K562 (cell line): ENCODE data around the gene STT3B. TPM values are rescaled to one million over a fixed set of nuclear protein-coding genes. Genes with fewer than 3 reads are reported as not detected.

ENCODE experiments used
- ATAC-seq: fragments of 200-7000 bp; cut with Tn5 transposase; 3 replicates; pipeline ENCODE4 v1.9.1; 2020; ENCODE audit warnings: moderate library complexity
- BruUV-seq: library from RNA; stranded (reverse); fragments of 400-500 nt; replicated peaks from 2 replicates; lab custom pipeline; 2021; lab: Mats Ljungman, UMichigan
- CTCF ChIA-PET: fragments of 300-600 bp; formaldehyde crosslinking; extraction: SDS; loops from one replicate; lab custom pipeline; 2021; ENCODE audit warnings: low intra/inter-chr PET ratio; lab: Yijun Ruan, JAX
- POLR2A ChIA-PET: fragments of 300-600, 350-650 bp; sonication (Branson Sonifier 250); formaldehyde crosslinking; extraction: SDS; loops from one replicate; lab custom pipeline; 2021; ENCODE audit warnings: antibody characterized with exemption, inconsistent platforms; lab: Yijun Ruan, JAX
- DNase-seq, 4 experiments: peaks; one replicate each; pipeline versions ENCODE4 v3.0.0 to v3.0.0-alpha.2; 2011 to 2018; ENCODE audit warnings: low spot score in 3 of 4, mixed read lengths in 3 of 4; ENCODE audit errors: extremely low read depth in 1 of 4
- FAIRE-seq: peaks from 2 replicates; lab custom pipeline; 2011; peaks lifted over from hg19 to GRCh38; lab: Jason Lieb, UNC
- H2AFZ ChIP-seq: 2 replicates; pipeline ENCODE4 v1.6.0; 2011; ENCODE audit warnings: low read depth, low read length, control low read depth, inconsistent platforms
- H3K27ac ChIP-seq: fragments of 200-600 bp; 3 replicates; pipeline ENCODE4 v1.8.0; 2011; ENCODE audit warnings: low read depth, mild to moderate bottlenecking, control low read depth, inconsistent platforms, low read length, moderate library complexity, mixed read lengths; ENCODE audit errors: extremely low read depth
- H3K27me3 ChIP-seq, 2 experiments: fragments of 300-600 bp in 1 of 2; 2 replicates in 1 of 2; 3 replicates in 1 of 2; pipeline versions ENCODE4 v1.6.0 to v1.8.0; 2011; ENCODE audit warnings: inconsistent platforms in 2 of 2, low read length in 2 of 2, mild to moderate bottlenecking in 1 of 2, mixed read lengths in 1 of 2, moderate library complexity in 1 of 2; ENCODE audit not compliant: control insufficient read depth in 2 of 2, insufficient read depth in 2 of 2
- H3K36me3 ChIP-seq: fragments of 300-600 bp; 3 replicates; pipeline ENCODE4 v1.8.0; 2011; ENCODE audit warnings: mild to moderate bottlenecking, low read length, inconsistent platforms; ENCODE audit not compliant: control insufficient read depth, insufficient read depth
- H3K4me1 ChIP-seq, 2 experiments: fragments of 200-600 bp in 1 of 2; replicated peaks in 1 of 2; 2 replicates in 1 of 2; 3 replicates in 1 of 2; pipeline versions ENCODE4 v1.5.1 to v1.8.0; 2011; ENCODE audit warnings: inconsistent platforms in 2 of 2, low read length in 2 of 2, mild to moderate bottlenecking in 1 of 2, mixed read lengths in 1 of 2, moderate library complexity in 1 of 2; ENCODE audit not compliant: control insufficient read depth in 2 of 2, insufficient read depth in 2 of 2
- H3K4me2 ChIP-seq: 2 replicates; pipeline ENCODE4 v1.6.1; 2011; ENCODE audit warnings: low read length, control low read depth, inconsistent platforms, mixed read lengths; ENCODE audit not compliant: insufficient read depth
- H3K4me3 ChIP-seq: fragments of 200-600 bp; sonication (generic), shearing (Covaris generic); 2 replicates; pipeline ENCODE4 v1.5.1; 2016; ENCODE audit warnings: control low read depth, inconsistent platforms
- H3K79me2 ChIP-seq: fragments of 200-600 bp; 3 replicates; pipeline ENCODE4 v1.8.0; 2011; ENCODE audit warnings: low read length, inconsistent platforms; ENCODE audit not compliant: control insufficient read depth, insufficient read depth
- H3K9ac ChIP-seq, 2 experiments: 2 replicates each; pipeline versions ENCODE4 v1.6.0 to v1.6.1; 2011; ENCODE audit warnings: low read depth in 2 of 2, low read length in 2 of 2, control low read depth in 1 of 2, inconsistent platforms in 1 of 2, mild to moderate bottlenecking in 1 of 2, mixed read lengths in 1 of 2; ENCODE audit not compliant: insufficient read depth in 1 of 2
- H3K9me1 ChIP-seq: one replicate; pipeline ENCODE4 v1.6.0; 2011; ENCODE audit warnings: inconsistent platforms, mild to moderate bottlenecking, low read length, moderate library complexity; ENCODE audit not compliant: control insufficient read depth, insufficient read depth
- H3K9me3 ChIP-seq: replicated peaks from 2 replicates; pipeline ENCODE4 v1.5.1; 2011; ENCODE audit warnings: low read depth, low read length, inconsistent platforms; ENCODE audit not compliant: control insufficient read depth, insufficient read depth
- H4K20me1 ChIP-seq: replicated peaks from 2 replicates; pipeline ENCODE4 v1.6.1; 2011; ENCODE audit warnings: low read length, inconsistent platforms, mixed read lengths; ENCODE audit not compliant: control insufficient read depth, insufficient read depth
- L3MBTL2 ChIP-seq: fragments of 450-650 bp; IDR thresholded peaks from 2 replicates; pipeline ENCODE4 v1.6.1; 2016; ENCODE audit warnings: mild to moderate bottlenecking, moderate library complexity
- YY1 ChIP-seq, 3 experiments: IDR thresholded peaks; 2 replicates each; pipeline ENCODE4 v1.6.1; 2011; ENCODE audit warnings: low read length in 2 of 3, mild to moderate bottlenecking in 2 of 3, moderate library complexity in 2 of 3, borderline replicate concordance in 1 of 3, control low read depth in 1 of 3, low read depth in 1 of 3; ENCODE audit not compliant: insufficient read depth in 3 of 3, insufficient replicate concordance in 2 of 3, control insufficient read depth in 1 of 3, insufficient read length in 1 of 3; ENCODE audit errors: extremely low read depth in 1 of 3
- ZNF121 ChIP-seq: sonication (generic); formaldehyde crosslinking; conservative IDR thresholded peaks from 2 replicates; pipeline ENCODE4 v1.8.0; 2022; ENCODE audit warnings: missing genetic modification reagents
- WGBS: fragments of 100-300 bp; shearing (Covaris generic); methylation state at CpG from one replicate; pipeline ENCODE4 v1.1.6; 2016; ENCODE audit warnings: low coverage, mixed read lengths; ENCODE audit not compliant: insufficient coverage; ENCODE audit errors: missing lambda C conversion rate; 5-methylcytosine and 5-hydroxymethylcytosine counted together
- in situ Hi-C: fragments of 300-500 bp; cut with MboI; formaldehyde crosslinking; loops from 4 replicates; pipeline ENCODE4 v1.15.0; 2018; ENCODE audit warnings: inconsistent platforms, mixed read lengths
- intact Hi-C: fragments of 100-400 bp; cut with micrococcal nuclease; formaldehyde crosslinking; loops from 2 replicates; pipeline ENCODE4 v1.14.2; 2022
- polyA plus RNA-seq, 8 experiments: library from polyadenylated mRNA; depleted of rRNA in 4 of 8; stranded (reverse) in 5 of 8; unstranded in 3 of 8; fragments of >200 nt; fragmentation: Nextera tagmentation in 2 of 8; fragmentation: Illumina TruSeq in 1 of 8; extraction: Ambion mirVana in 2 of 8; extraction: Trizol in 1 of 8; gene quantifications; 2 replicates each; pipeline versions ENCODE4 v1.2.1 to v1.2.3, GENCODE V29; 2011 to 2014; ENCODE audit warnings: inconsistent platforms in 1 of 8, missing spikeins in 1 of 8
- total RNA-seq, 7 experiments: library from RNA; depleted of rRNA in 6 of 7; stranded (reverse); fragments of >200 nt in 6 of 7; fragmentation: Illumina TruSeq in 2 of 7; extraction: Trizol in 2 of 7; gene quantifications; 2 replicates each; pipeline versions ENCODE4 v1.2.1 to v1.2.3, GENCODE V29; 2011 to 2021; ENCODE audit warnings: low replicate concordance in 1 of 7
- TF ChIP-seq, protein P1 (sequence below): fragments of 450-650 bp; IDR thresholded peaks from 2 replicates; pipeline ENCODE4 v1.6.1; 2016; ENCODE audit warnings: mild to moderate bottlenecking, moderate library complexity

Gene STT3B
- total and polyA plus RNA-seq, 9 of the 15 experiments (the other 6 are each of a cell fraction or from before 2014, with no cell fraction given), result 22.4 to 147 (median 100) TPM

DNA sequence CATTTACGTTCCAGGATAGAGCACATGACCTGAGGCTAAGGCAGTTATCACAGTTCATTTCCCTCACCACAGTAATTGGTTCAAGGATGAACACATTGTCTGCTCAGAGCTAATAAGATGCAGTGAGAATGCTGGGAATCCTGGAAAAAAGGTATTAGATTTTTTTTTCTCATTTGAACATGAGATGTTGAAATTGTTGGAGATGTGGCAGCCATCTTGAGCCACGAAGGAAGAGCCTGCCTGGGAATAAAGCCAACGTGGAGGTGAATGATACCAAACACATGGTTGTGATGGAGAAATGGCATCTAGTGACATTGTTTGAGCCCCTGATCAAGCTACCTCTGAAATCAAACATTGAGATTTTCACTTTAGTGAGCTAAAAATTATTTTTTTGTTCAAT is 16.0 kb upstream of the STT3B start:
- Histone ChIP-seq H2AFZ (peak overlapping the region; percentile 41; the same call in 1 of the 2 replicates), H4K20me1 (no peaks in the 10 kb centered on the region), H3K9ac (no peak overlapping the region), H3K4me2 (no peak overlapping the region), H3K9me3 (no peaks in the 10 kb centered on the region), H3K79me2 (no peaks in the 10 kb centered on the region), H3K27me3 (no peaks in the 10 kb centered on the region), H3K4me3 (no peak overlapping the region), H3K4me1 (peaks cover 0 to 4% of the 10 kb centered on the region in 2 experiments; a peak in 3 of 5 replicates), H3K9me1 (no peaks in the 10 kb centered on the region), H3K27ac (no peak overlapping the region), H3K36me3 (no peaks in the 10 kb centered on the region)
- TF ChIP-seq, protein P1, sequence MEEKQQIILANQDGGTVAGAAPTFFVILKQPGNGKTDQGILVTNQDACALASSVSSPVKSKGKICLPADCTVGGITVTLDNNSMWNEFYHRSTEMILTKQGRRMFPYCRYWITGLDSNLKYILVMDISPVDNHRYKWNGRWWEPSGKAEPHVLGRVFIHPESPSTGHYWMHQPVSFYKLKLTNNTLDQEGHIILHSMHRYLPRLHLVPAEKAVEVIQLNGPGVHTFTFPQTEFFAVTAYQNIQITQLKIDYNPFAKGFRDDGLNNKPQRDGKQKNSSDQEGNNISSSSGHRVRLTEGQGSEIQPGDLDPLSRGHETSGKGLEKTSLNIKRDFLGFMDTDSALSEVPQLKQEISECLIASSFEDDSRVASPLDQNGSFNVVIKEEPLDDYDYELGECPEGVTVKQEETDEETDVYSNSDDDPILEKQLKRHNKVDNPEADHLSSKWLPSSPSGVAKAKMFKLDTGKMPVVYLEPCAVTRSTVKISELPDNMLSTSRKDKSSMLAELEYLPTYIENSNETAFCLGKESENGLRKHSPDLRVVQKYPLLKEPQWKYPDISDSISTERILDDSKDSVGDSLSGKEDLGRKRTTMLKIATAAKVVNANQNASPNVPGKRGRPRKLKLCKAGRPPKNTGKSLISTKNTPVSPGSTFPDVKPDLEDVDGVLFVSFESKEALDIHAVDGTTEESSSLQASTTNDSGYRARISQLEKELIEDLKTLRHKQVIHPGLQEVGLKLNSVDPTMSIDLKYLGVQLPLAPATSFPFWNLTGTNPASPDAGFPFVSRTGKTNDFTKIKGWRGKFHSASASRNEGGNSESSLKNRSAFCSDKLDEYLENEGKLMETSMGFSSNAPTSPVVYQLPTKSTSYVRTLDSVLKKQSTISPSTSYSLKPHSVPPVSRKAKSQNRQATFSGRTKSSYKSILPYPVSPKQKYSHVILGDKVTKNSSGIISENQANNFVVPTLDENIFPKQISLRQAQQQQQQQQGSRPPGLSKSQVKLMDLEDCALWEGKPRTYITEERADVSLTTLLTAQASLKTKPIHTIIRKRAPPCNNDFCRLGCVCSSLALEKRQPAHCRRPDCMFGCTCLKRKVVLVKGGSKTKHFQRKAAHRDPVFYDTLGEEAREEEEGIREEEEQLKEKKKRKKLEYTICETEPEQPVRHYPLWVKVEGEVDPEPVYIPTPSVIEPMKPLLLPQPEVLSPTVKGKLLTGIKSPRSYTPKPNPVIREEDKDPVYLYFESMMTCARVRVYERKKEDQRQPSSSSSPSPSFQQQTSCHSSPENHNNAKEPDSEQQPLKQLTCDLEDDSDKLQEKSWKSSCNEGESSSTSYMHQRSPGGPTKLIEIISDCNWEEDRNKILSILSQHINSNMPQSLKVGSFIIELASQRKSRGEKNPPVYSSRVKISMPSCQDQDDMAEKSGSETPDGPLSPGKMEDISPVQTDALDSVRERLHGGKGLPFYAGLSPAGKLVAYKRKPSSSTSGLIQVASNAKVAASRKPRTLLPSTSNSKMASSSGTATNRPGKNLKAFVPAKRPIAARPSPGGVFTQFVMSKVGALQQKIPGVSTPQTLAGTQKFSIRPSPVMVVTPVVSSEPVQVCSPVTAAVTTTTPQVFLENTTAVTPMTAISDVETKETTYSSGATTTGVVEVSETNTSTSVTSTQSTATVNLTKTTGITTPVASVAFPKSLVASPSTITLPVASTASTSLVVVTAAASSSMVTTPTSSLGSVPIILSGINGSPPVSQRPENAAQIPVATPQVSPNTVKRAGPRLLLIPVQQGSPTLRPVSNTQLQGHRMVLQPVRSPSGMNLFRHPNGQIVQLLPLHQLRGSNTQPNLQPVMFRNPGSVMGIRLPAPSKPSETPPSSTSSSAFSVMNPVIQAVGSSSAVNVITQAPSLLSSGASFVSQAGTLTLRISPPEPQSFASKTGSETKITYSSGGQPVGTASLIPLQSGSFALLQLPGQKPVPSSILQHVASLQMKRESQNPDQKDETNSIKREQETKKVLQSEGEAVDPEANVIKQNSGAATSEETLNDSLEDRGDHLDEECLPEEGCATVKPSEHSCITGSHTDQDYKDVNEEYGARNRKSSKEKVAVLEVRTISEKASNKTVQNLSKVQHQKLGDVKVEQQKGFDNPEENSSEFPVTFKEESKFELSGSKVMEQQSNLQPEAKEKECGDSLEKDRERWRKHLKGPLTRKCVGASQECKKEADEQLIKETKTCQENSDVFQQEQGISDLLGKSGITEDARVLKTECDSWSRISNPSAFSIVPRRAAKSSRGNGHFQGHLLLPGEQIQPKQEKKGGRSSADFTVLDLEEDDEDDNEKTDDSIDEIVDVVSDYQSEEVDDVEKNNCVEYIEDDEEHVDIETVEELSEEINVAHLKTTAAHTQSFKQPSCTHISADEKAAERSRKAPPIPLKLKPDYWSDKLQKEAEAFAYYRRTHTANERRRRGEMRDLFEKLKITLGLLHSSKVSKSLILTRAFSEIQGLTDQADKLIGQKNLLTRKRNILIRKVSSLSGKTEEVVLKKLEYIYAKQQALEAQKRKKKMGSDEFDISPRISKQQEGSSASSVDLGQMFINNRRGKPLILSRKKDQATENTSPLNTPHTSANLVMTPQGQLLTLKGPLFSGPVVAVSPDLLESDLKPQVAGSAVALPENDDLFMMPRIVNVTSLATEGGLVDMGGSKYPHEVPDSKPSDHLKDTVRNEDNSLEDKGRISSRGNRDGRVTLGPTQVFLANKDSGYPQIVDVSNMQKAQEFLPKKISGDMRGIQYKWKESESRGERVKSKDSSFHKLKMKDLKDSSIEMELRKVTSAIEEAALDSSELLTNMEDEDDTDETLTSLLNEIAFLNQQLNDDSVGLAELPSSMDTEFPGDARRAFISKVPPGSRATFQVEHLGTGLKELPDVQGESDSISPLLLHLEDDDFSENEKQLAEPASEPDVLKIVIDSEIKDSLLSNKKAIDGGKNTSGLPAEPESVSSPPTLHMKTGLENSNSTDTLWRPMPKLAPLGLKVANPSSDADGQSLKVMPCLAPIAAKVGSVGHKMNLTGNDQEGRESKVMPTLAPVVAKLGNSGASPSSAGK, result peak; percentile 69
- TF ChIP-seq ZNF121 (CRISPR knock-in tag) (no peak), L3MBTL2 (peak; percentile 82), YY1 (IDR thresholded peaks at IDR 0.05; ENCODE audit: borderline replicate concordance in 1 of 3, control insufficient read depth in 1 of 3, extremely low read depth in 1 of 3, insufficient read depth in 3 of 3, insufficient read length in 1 of 3, insufficient replicate concordance in 2 of 3, low read depth in 1 of 3, low read length in 2 of 3) (peak in 2 of 3 experiments; percentile 12 to 18)
- intact Hi-C loops, result no loop called here
- ChIA-PET CTCF (no interaction called here), POLR2A (interaction anchor here (1.7 kb wide), 1 partner anchor 16 kb away, joined by 8 read pairs; the partner anchor contains the start of gene STT3B)
- no peak for DNase-seq
- ATAC-seq, result no peak
- BruUV-seq, result no TSS peak
- in situ Hi-C loops, result no loop called here
- FAIRE-seq, result peak; percentile 37
- WGBS, result 10% methylated on average over 3 of the region's 3 CpGs
